Choroid plexus epithelial cell (primary cell): ENCODE measurements around the gene RASGRF2.

ENCODE experiments used
- DNase-seq: peaks from one replicate; pipeline ENCODE4 v3.0.0-alpha.2; 2010; ENCODE audit warnings: low read depth
- H3K4me3 ChIP-seq: 2 replicates; pipeline ENCODE4 v1.5.1; 2011; ENCODE audit warnings: low read depth, mild to moderate bottlenecking, control low read depth, low read length, moderate library complexity
- CTCF ChIP-seq: conservative IDR thresholded peaks from 2 replicates; pipeline ENCODE4 v1.5.1; 2011; ENCODE audit warnings: low read depth, mild to moderate bottlenecking, control low read depth, inconsistent platforms, low read length, moderate library complexity

Gene RASGRF2

DNA sequence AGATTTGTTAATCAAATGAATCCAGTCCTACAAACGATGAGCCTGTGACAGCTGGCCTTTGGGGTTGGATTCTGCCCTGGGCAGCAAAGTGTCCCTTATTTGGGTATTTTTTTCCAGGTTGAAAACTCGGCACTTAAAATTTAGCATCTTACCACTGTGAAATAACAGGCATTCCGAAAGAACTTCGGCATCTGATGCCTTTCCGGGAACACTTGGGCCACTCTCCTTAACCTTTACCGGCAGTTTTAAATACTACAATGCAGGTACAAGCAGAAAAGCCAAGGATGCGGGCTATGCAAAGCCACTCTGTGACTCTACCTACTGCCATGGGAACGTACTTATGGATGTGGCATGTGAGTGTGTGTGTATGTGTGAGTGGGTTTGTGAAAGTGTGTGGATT, 1.0 kb upstream of the RASGRF2 start:
- no peak for DNase-seq
- no peak for TF ChIP-seq CTCF
- H3K4me3 ChIP-seq, result no peak overlapping the region

GRCh38 chr5:80960531-80961375, 590 bp downstream of the RASGRF2 start:
- peak overlapping the region; percentile 68 for H3K4me3 ChIP-seq
- no peak for TF ChIP-seq CTCF

DNA sequence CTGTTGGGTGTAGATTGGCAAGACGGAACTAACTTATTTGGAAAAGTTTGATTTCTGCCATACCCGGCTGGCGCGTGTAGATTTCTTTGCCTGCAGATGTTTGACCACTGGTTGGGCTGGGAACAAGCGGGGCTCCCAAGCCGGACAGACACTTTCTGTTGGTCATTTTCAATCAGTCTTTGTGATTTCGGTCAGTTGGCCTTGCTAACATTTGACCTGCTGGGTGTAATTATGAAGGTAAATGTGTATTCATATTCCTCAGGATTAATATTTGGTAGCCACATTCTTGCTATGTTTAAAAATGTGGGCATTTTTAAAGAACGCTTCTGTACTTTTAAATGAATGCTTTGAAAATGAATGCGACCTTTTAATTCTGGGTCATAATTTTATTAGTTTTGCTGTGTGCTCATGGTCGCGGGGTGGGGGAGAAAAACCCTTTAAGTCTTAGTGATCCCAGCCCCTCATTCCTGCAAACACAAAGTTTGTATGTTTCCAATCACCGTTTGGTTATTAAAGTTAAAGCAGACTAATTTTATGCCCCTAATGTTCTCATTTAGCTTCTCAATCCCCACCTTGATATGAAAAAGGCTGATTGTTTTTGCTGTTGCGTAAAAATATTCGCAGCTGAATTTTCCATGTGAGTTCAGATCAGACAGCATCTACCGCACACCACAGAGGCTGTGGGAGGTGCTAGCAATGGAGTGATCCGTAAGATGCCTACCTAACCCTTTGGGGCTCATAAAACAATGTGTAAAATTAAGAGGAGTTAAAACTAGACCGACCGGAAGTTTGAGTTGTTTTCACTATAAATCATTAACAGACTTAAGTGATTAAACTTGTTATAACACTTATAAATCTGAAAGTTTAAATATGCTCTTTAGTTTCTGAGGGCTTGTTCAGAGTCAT, 1.5 kb downstream of the RASGRF2 start:
- peak overlapping the region; percentile 68 for H3K4me3 ChIP-seq
- peak; percentile 47 for DNase-seq
- no peak for TF ChIP-seq CTCF

More at GRCh38 chr5:80960531-80961375, 590 bp downstream of the RASGRF2 start:
- peak; percentile 28 for DNase-seq

DNA sequence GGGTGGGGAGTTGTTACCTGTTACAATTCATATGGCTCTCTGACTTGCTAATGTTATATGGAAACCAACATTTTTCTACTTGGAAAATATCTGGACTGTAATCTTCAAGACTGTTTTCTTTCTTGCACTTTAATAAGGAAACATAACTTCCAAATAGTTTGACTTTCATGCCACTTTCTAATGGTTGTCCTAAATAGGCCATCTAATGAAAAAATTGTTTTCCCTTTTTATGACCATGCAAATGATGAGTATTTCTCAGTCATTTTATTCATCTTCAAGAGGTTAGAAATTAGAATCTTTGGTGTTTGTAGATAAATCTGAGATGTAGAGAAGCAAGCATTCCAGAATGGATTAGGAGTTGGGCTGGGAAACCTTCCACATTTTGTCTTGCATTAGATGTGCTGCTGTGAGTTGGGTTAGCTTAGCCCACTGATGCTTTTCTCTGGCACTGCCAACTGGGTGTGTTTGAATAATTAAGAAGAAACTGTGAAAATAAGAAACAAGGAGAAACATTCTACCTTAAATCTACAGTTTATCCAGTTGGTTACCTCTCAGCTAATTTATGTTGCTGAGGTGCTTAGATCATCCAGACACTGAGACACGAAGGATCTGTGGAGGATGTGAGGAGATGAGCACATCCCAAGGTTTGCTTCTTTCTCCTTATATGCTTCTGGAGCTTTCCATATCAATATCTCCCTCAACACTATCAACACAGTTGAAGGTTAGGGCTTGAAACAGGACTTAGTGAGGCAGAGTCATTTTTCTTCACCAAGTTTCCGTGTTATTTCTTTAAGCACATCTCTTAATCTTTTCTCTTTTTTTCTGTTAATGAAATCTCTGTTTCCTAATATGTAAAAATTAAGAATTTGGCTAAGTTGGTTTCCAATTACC, 2.7 kb downstream of the RASGRF2 start:
- no peak overlapping the region for H3K4me3 ChIP-seq
- no peak for DNase-seq
- no peak for TF ChIP-seq CTCF

- H3K4me3 ChIP-seq, result no peak overlapping the region
- no peak for DNase-seq
- TF ChIP-seq CTCF, result no peak
Observed at GRCh38 chr5:80963521-80963895, 3.3 kb downstream of the RASGRF2 start.

DNA sequence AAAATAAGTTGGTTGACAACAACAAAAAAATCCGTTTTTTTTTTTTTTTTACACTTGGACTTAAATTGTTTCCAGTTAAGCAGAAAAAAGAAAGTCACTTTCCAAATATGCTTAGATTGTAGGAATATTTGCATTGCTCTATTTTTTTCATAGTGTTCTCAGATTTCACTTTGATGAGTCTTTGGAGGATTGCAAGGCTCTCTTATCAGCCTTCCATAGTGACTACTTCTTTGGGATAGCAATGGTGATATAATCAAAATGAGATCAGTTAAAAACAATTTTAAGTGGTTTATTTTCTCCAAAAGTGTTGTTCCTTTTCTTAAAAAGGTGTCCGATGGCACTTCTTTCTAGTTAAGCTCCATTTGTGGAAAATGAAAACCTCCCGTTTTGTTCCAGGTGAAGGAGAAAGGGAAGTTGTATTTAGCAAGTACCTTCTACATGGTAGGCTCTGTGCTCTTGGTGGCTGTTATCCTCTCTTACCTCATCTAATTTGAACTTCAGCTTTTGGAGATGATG, 3.9 kb downstream of the RASGRF2 start:
- no peak for TF ChIP-seq CTCF

More for the DNA sequence above, 3.9 kb downstream of the RASGRF2 start:
- peak overlapping the region; percentile 1 for H3K4me3 ChIP-seq
- DNase-seq, result peak; percentile 59
